B cell (primary cell): ENCODE measurements around the gene ACSS1.

Experiments
- EZH2 ChIP-seq: IDR thresholded peaks from 2 replicates; pipeline ENCODE4 v1.6.1; 2012; ENCODE audit warnings: borderline replicate concordance, low read depth, mild to moderate bottlenecking, moderate library complexity, low read length; ENCODE audit not compliant: insufficient read depth, poor library complexity, severe bottlenecking
- TF ChIP-seq, protein P1 (sequence below): fragments of 200-600 bp; IDR thresholded peaks from one replicate; pipeline ENCODE4 v1.8.0; 2022; ENCODE audit warnings: antibody characterized with exemption, mild to moderate bottlenecking

GRCh38 chr20:25065072-25065624 is 7.2 kb upstream of the ACSS1 start:
- TF ChIP-seq, protein P1, sequence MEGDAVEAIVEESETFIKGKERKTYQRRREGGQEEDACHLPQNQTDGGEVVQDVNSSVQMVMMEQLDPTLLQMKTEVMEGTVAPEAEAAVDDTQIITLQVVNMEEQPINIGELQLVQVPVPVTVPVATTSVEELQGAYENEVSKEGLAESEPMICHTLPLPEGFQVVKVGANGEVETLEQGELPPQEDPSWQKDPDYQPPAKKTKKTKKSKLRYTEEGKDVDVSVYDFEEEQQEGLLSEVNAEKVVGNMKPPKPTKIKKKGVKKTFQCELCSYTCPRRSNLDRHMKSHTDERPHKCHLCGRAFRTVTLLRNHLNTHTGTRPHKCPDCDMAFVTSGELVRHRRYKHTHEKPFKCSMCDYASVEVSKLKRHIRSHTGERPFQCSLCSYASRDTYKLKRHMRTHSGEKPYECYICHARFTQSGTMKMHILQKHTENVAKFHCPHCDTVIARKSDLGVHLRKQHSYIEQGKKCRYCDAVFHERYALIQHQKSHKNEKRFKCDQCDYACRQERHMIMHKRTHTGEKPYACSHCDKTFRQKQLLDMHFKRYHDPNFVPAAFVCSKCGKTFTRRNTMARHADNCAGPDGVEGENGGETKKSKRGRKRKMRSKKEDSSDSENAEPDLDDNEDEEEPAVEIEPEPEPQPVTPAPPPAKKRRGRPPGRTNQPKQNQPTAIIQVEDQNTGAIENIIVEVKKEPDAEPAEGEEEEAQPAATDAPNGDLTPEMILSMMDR: no peak
- no peak for TF ChIP-seq EZH2
